Stimulated activated CD4-positive, alpha-beta T cell treated with anti-CD3 and anti-CD28 coated beads, Interleukin-12 subunit alpha, Interleukin-12 subunit beta, amount 100 ng/mL, for 48 hours (primary cell): ENCODE measurements around the gene FAM98C.
"Not testable (repeated sequence)": the region's sequence is repeated elsewhere in the genome, so short reads cannot be mapped to it uniquely, and the experiment has no call there.

Source experiments
- DNase-seq, 3 donors: peaks; one replicate each; pipeline ENCODE4 v3.0.0-alpha.2; 2020; ENCODE audit warnings: low read depth in 2 of 3, low spot score in 1 of 3

FAM98C gene

GRCh38 chr19:38402967-38403674 is at the start of gene FAM98C:
Gene FAM98C (plus strand): TSS chr19:38403093. CDS start chr19:38403154, 61 bp downstream.
- peak; percentile 95 to 96 (median 96) for DNase-seq

GRCh38 chr19:38355728-38356725 is 46.9 kb upstream of the FAM98C start:
- DNase-seq, result no peak

GRCh38 chr19:38358071-38358470 is 44.8 kb upstream of the FAM98C start:
- DNase-seq, result no peak

- no peak for DNase-seq
These were observed 43.5 kb upstream of the FAM98C start for GRCh38 chr19:38359242-38360021.

- no peak for DNase-seq
These were observed 42.5 kb upstream of the FAM98C start for GRCh38 chr19:38360351-38360750.

GRCh38 chr19:38360839-38361631 is 41.9 kb upstream of the FAM98C start:
- DNase-seq, result no peak

- DNase-seq, result peak; percentile 54 to 75 (median 62)
These were observed 41.2 kb upstream of the FAM98C start for GRCh38 chr19:38361633-38362075.

- DNase-seq, result peak; percentile 79 to 91 (median 87)
These were observed 40.6 kb upstream of the FAM98C start for GRCh38 chr19:38362076-38362945.

GRCh38 chr19:38362946-38363688 is 39.8 kb upstream of the FAM98C start:
- not testable (repeated sequence) for DNase-seq

- no peak for DNase-seq
These were observed 35.9 kb upstream of the FAM98C start for GRCh38 chr19:38367041-38367440.

GRCh38 chr19:38369584-38369983 is 33.3 kb upstream of the FAM98C start:
- no peak for DNase-seq

GRCh38 chr19:38370299-38370698 is 32.6 kb upstream of the FAM98C start:
- no peak for DNase-seq

GRCh38 chr19:38371081-38371480 is 31.8 kb upstream of the FAM98C start:
- no peak for DNase-seq

GRCh38 chr19:38373907-38374331 is 29.0 kb upstream of the FAM98C start:
- no peak for DNase-seq

- DNase-seq, result peak; percentile 95 to 98 (median 97)
These were observed 28.4 kb upstream of the FAM98C start, which contains the start of gene PSMD8 for GRCh38 chr19:38374332-38375097. Gene PSMD8 (plus strand): TSS chr19:38374571. CDS start chr19:38374602, 31 bp downstream.

- no peak for DNase-seq
These were observed 27.8 kb upstream of the FAM98C start for GRCh38 chr19:38375098-38375493.

- DNase-seq, result no peak
These were observed 27.1 kb upstream of the FAM98C start for GRCh38 chr19:38375748-38376147.

GRCh38 chr19:38376576-38376975 is 26.3 kb upstream of the FAM98C start:
- DNase-seq, result no peak
